Calu3 (cell line): ENCODE measurements around the gene CCDC178. TPM values are rescaled to one million over a fixed set of nuclear protein-coding genes. Genes with fewer than 3 reads are reported as not detected.

Source experiments
- BruUV-seq: library from RNA; stranded (reverse); fragments of 400-500 nt; replicated peaks from 2 replicates; lab custom pipeline; 2021; lab: Mats Ljungman, UMichigan
- CTCF ChIA-PET: fragments of 300-600 bp; sonication (Branson Sonifier 250); formaldehyde crosslinking; loops from one replicate; lab custom pipeline; 2022; ENCODE audit warnings: antibody characterized with exemption; lab: Charles Lee
- DNase-seq: peaks from one replicate; pipeline ENCODE4 v3.0.0; 2022
- H3K27ac Mint-ChIP-seq: one replicate; pipeline ENCODE4 v1.8.0; 2022; ENCODE audit warnings: mixed read lengths; ENCODE audit not compliant: unreplicated experiment
- H3K27me3 Mint-ChIP-seq: one replicate; pipeline ENCODE4 v1.8.0; 2022; ENCODE audit warnings: mixed read lengths; ENCODE audit not compliant: unreplicated experiment
- H3K36me3 Mint-ChIP-seq: one replicate; pipeline ENCODE4 v1.8.0; 2022; ENCODE audit warnings: mild to moderate bottlenecking, moderate library complexity, mixed read lengths; ENCODE audit not compliant: insufficient read depth, unreplicated experiment
- H3K4me1 Mint-ChIP-seq: one replicate; pipeline ENCODE4 v1.8.0; 2022; ENCODE audit warnings: mild to moderate bottlenecking, low read depth, mixed read lengths; ENCODE audit not compliant: unreplicated experiment
- H3K4me3 Mint-ChIP-seq: one replicate; pipeline ENCODE4 v1.8.0; 2022; ENCODE audit warnings: mild to moderate bottlenecking, low read depth, moderate library complexity, mixed read lengths; ENCODE audit not compliant: unreplicated experiment
- H3K9me3 Mint-ChIP-seq: one replicate; pipeline ENCODE4 v1.8.0; 2022; ENCODE audit warnings: low read depth, mixed read lengths; ENCODE audit not compliant: unreplicated experiment
- intact Hi-C: fragments of 100-400 bp; cut with micrococcal nuclease; formaldehyde crosslinking; loops from one replicate; pipeline ENCODE4 v1.10.0; 2022; ENCODE audit not compliant: unreplicated experiment
- total RNA-seq: library from RNA; stranded (reverse); gene quantifications from 2 replicates; pipeline ENCODE4 v1.2.3, GENCODE V29; 2022
- TF ChIP-seq, protein P1 (sequence below): fragments of 200-600 bp; IDR thresholded peaks from one replicate; pipeline ENCODE4 v1.8.0; 2022; ENCODE audit warnings: antibody characterized with exemption; ENCODE audit not compliant: unreplicated experiment

Gene CCDC178
- total RNA-seq, 1 experiment from 2014 or later, result not detected

DNA sequence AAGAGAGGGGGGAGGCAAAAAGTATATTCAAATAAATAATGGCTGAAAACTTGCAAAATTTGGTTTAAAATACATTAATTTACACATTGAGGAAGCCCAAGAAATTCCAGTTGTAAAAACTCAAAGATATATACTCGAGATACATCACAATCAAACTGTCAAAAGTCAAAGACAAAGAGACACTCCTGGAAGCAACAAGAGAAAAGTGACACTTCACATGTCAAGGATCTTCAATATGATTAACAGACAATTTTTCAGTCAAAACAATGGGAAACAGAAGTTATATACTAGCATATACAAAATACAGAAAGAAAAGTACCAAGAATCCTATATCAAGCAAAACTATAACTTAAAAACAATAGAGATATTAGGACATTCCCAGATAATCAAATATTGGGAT is 170.2 kb downstream of the CCDC178 start:
- DNase-seq, result no peak
- Mint-ChIP-seq H3K9me3 (no peaks in the 10 kb centered on the region), H3K27me3 (no peaks in the 10 kb centered on the region), H3K4me1 (no peaks in the 10 kb centered on the region), H3K27ac (no peak overlapping the region), H3K4me3 (no peak overlapping the region), H3K36me3 (no peaks in the 10 kb centered on the region)
- TF ChIP-seq, protein P1, sequence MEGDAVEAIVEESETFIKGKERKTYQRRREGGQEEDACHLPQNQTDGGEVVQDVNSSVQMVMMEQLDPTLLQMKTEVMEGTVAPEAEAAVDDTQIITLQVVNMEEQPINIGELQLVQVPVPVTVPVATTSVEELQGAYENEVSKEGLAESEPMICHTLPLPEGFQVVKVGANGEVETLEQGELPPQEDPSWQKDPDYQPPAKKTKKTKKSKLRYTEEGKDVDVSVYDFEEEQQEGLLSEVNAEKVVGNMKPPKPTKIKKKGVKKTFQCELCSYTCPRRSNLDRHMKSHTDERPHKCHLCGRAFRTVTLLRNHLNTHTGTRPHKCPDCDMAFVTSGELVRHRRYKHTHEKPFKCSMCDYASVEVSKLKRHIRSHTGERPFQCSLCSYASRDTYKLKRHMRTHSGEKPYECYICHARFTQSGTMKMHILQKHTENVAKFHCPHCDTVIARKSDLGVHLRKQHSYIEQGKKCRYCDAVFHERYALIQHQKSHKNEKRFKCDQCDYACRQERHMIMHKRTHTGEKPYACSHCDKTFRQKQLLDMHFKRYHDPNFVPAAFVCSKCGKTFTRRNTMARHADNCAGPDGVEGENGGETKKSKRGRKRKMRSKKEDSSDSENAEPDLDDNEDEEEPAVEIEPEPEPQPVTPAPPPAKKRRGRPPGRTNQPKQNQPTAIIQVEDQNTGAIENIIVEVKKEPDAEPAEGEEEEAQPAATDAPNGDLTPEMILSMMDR, result no peak
- BruUV-seq, result no TSS peak
- CTCF ChIA-PET, result no interaction called here
- intact Hi-C loops, result no loop called here

DNA sequence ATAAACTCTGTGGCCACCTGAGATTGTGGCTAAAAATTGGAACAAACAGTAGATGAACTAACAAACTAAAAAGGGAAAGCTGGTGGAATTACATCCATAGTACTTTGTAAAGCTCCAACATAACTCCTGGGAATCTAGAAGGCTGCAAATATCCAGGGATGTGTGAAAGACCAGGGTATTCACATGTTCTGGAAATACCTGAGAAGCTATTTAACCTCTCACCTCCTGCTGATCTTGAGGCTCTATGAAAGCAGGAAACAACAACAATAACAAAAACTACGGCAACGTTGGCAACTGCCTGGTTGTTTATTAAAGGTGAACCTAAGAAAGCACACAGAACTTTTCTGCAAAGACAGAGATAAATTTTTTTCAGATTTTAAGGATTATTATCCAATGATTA is 171.3 kb downstream of the CCDC178 start:
- H3K4me1 Mint-ChIP-seq, result no peaks in the 10 kb centered on the region
- intact Hi-C loops, result loop anchor here (2.0 kb wide), 1 partner anchor 22 kb away; no protein-coding TSS in a partner anchor
- no peak for DNase-seq
- TF ChIP-seq, protein P1, result no peak
- H3K36me3 Mint-ChIP-seq, result no peaks in the 10 kb centered on the region
- H3K9me3 Mint-ChIP-seq, result no peaks in the 10 kb centered on the region
- H3K27ac Mint-ChIP-seq, result no peak overlapping the region
- no peak overlapping the region for H3K4me3 Mint-ChIP-seq
- BruUV-seq, result no TSS peak
- CTCF ChIA-PET, result no interaction called here
- H3K27me3 Mint-ChIP-seq, result no peaks in the 10 kb centered on the region

DNA sequence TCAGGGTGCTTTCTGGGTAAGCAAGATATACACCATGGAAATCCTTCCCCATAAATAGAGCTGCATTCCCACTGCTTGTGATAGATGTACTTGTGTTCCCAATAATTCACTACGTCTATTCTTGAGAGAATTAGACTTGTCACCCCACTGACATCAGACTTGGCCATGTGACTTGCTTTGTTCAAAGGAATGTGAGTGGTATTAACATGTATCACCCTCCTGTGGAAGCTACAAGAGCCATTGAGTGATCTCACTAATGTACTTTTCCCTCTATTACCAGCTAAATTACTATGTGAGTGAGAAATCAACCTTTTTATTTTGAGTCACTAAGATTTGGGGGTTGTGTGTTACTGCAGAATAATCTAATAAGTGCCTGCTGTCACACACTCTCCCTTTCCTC is 176.0 kb downstream of the CCDC178 start:
- no peak overlapping the region for H3K4me3 Mint-ChIP-seq
- BruUV-seq, result no TSS peak
- no peaks in the 10 kb centered on the region for H3K9me3 Mint-ChIP-seq
- TF ChIP-seq, protein P1, result no peak
- no peak for DNase-seq
- H3K36me3 Mint-ChIP-seq, result no peaks in the 10 kb centered on the region
- intact Hi-C loops, result no loop called here
- CTCF ChIA-PET, result no interaction called here
- H3K27me3 Mint-ChIP-seq, result no peaks in the 10 kb centered on the region
- H3K27ac Mint-ChIP-seq, result no peak overlapping the region
- H3K4me1 Mint-ChIP-seq, result no peaks in the 10 kb centered on the region

DNA sequence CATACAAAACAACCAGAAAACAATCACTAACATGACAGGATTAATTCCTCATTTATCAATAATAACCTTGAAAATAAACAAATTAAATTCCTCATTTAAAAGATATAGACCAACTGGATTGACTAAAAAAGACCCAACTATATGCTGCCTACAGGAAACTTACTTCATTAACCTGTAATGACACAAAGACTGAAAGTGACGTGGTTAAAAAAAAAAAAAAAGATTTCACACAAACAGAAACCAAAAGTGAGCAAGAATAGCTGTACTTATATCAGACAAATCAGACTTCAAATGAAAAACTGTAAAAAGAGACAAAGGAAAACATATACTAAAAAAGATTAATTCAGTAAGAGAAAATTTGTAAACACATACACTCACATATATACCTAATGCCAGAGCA is 201.2 kb downstream of the CCDC178 start:
- Mint-ChIP-seq H3K4me1 (no peaks in the 10 kb centered on the region), H3K27ac (no peak overlapping the region), H3K36me3 (no peaks in the 10 kb centered on the region), H3K27me3 (no peaks in the 10 kb centered on the region), H3K4me3 (no peak overlapping the region), H3K9me3 (peaks cover 5% of the 10 kb centered on the region)
- intact Hi-C loops, result no loop called here
- no TSS peak for BruUV-seq
- CTCF ChIA-PET, result no interaction called here
- no peak for DNase-seq
- TF ChIP-seq, protein P1, result no peak
